ENCODE data around the gene PPP1R10.

DNA sequence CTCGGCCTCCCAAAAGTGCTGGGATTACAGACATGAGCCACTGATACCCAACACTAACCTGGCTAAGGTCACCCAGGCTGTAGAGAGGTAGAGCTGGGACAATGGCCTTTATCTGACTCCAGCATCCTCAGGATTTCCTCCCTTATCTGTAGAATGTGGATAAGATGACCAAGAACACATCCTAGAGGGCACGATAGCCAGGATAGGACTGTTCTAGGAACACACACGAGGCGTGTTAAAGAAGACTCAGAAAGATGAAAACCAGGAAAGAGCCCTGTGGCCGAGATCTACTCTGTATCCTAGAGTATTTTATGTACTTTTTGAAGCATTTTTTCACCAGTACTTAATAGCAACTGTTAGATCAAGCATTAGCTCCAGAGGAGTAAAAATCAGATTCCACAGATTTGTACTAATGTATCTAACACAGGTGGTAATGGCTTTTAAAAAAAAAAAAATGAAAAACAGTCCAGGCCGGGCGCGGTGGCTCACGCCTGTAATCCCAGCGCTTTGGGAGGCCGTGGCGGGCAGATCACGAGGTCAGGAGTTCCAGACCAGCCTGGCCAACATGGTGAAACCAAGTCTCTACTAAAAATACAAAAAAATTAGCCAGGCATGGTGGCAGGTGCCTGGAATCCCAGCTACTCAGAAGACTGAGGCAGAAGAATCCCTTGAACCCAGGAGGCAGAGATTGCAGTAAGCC lies 17.3 kb downstream of the PPP1R10 start:
- TF ChIP-seq ZBTB8A (CRISPR knock-in tag; IDR thresholded peaks at IDR 0.05; ENCODE audit: borderline replicate concordance, low read depth) (no peak), CBX5 (CRISPR knock-in tag; IDR thresholded peaks at IDR 0.05; ENCODE audit: borderline replicate concordance) (no peak), ZNF121 (CRISPR knock-in tag; IDR thresholded peaks at IDR 0.05) (no peak), ZNF816 (CRISPR knock-in tag; IDR thresholded peaks at IDR 0.05; ENCODE audit: borderline replicate concordance) (no peak), KLF6 (CRISPR knock-in tag; IDR thresholded peaks at IDR 0.05) (no peak), TRIM24 (CRISPR knock-in tag; IDR thresholded peaks at IDR 0.05) (no peak), ZNF713 (CRISPR knock-in tag; IDR thresholded peaks at IDR 0.05) (no peak), SMARCC2 (IDR thresholded peaks at IDR 0.05) (no peak)
